Activated CD8-positive, alpha-beta memory T cell treated with anti-CD3 and anti-CD28 coated beads, Interleukin-2, amount 50 U/mL, for 1 hour (primary cell): ENCODE data around the gene ZNF132.
"Not testable (repeated sequence)": the region's sequence is repeated elsewhere in the genome, so short reads cannot be mapped to it uniquely, and the experiment has no call there.

ENCODE experiments used
- DNase-seq: peaks from one replicate; pipeline ENCODE4 v3.0.0-alpha.2; 2020; ENCODE audit errors: extremely low read depth

ZNF132 gene

GRCh38 chr19:58439576-58440554, at the start of gene ZNF132:
ZNF132 (minus strand) TSS chr19:58440153; CDS start chr19:58439821, 332 bp downstream.
- peak; percentile 92 for DNase-seq

DNA sequence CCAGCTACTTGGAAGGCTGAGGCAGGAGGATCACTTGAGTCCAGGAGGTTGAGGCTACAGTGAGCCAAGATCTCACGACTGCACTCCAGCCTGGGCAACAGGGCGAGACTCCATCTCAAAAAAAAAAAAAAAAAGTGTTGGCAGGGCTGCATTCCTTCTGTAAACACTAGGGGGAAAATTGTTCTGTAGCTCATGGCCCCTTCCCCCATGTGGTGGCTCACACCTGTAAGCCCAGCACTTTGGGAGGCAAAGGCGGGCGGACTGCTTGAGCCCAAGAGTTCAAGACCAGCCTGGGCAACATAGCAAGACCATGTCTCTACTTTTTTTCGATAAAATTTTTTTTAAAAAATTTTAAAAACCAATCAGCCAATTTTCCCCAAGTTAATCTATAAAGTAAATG, 44.4 kb upstream of the ZNF132 start:
- not testable (repeated sequence) for DNase-seq

DNA sequence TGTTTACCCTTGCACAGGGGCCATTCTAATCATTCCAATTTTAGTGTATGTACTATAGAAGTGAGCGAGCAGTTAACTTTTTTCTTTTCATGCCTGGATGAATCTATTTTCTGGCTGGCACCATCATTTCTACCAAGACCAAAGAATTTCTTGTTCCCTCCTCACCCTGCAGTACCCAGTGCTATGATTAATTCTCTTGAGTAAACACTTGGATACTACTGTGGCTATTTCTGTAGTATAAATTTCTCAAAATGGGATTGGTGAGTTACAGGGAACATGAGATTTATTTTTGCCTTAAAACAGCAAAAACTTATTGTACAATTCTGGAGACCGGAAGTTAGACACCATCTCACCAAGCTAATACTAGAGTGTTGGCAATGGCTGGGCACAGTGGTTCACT, 43.8 kb upstream of the ZNF132 start:
- DNase-seq, result no peak

GRCh38 chr19:58482372-58482771, 42.4 kb upstream of the ZNF132 start:
- no peak for DNase-seq

GRCh38 chr19:58480831-58481230, 40.9 kb upstream of the ZNF132 start:
- no peak for DNase-seq

- no peak for DNase-seq
These were observed 40.5 kb upstream of the ZNF132 start for GRCh38 chr19:58480481-58480830.

- no peak for DNase-seq
These were observed 40.0 kb upstream of the ZNF132 start for GRCh38 chr19:58479736-58480480.

- no peak for DNase-seq
These were observed 39.4 kb upstream of the ZNF132 start for GRCh38 chr19:58479303-58479702.

GRCh38 chr19:58477871-58478270, 37.9 kb upstream of the ZNF132 start:
- no peak for DNase-seq

GRCh38 chr19:58477130-58477529, 37.2 kb upstream of the ZNF132 start:
- no peak for DNase-seq

DNA sequence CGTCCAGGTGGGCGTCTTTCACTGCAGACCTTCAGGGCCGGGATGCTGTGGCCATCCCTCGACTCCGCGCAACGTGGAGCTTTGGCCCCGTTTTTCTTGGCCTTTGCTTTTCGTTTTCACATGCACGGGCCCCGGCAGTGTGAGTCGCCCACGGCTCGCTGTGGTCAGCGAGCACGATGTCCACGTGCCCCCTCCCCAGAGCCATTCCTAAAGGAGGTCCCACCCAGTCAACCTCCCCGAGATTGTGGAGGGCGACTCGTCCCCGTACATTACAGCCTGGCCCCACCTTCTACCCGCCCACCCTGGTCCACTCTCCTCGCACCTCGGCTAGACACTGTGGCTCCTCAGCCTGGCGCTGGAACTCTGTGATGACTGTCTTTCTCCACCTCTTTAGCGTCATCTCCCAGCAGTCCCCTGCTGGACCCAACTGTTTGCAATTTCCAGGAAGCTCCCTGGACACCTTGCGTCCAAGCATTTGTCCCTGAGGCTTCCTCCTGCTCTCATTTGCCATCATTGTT, 36.6 kb upstream of the ZNF132 start:
- no peak for DNase-seq

DNA sequence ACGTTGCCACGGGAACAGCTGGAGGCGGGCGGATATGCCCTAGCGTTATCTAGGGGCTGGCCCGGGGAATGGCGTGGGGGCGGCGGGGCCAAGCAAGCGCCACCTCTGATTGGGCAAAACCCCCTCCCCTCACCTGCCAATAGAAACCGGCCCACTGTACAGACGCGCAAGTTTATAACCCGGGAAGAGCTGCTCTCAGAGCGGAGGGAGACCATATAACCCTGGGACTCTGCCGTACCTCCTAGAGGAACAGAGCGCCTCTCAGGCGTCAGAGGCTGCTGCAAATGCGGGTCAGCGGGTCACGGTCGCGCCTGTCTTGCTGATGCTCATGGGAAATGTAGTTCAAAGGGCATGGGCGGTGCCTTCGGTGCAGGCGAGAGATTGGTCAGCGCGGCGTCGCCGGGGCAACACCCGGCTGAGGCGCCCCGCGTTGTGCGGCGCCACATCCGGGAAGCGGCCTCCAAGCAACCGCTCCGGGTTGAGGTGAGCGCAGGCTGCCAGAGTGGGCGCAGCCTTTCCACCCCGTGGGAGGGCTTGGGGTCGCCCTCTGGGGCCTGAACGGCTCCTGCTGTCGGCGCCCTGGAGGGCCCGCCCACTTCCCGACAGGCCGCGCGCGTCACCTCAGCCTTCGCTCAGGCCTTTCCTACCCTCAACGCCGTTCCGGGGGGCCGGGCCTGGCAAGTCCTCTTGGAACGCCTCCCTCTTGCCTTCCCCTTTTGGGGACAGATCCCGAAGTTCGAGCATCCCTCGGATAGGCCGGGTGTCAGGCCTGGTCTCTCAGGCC, 36.0 kb upstream of the ZNF132 start, which contains the start of gene ZNF446:
Gene ZNF446 (plus strand): TSS at position 639 of the 784 bp plus-strand sequence. CDS start 867 bp downstream, outside the sequence.
- peak; percentile 91 for DNase-seq

DNA sequence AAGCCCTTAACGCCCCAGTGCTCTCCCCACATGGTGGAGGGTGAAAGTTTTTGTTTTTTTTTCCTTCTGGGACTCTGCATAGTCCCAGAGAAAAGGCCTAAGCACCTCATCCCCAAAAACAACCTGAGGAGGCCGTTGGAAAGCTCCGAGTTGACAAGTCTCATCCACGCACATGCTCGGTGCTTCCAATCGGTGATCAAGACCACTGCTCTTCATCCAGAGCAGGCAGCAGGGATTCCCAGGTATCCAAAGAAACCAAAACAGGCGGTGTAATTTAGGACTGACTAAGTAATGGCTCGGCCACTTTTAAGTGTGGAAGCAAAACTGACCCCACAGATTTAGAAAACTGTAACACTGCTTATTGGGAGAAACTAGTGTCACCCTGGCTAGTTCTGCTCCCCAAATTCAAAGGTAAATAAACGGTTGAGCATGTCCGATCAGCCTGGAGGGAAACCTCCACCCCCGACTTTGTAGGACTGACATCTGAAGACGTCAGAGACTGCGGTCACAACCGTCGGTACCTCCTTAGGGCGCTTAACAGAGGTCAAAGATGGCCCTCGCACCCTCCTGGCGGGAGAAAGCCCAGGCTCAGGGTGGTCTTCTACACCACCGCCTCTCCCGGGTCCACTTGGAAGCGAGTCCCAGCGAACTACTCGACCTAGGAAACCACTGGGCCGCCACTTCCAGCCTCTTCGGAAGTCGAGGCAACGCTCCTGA, 35.2 kb upstream of the ZNF132 start:
- no peak for DNase-seq

- DNase-seq, result no peak
These were observed 34.5 kb upstream of the ZNF132 start for GRCh38 chr19:58474291-58474996.

DNA sequence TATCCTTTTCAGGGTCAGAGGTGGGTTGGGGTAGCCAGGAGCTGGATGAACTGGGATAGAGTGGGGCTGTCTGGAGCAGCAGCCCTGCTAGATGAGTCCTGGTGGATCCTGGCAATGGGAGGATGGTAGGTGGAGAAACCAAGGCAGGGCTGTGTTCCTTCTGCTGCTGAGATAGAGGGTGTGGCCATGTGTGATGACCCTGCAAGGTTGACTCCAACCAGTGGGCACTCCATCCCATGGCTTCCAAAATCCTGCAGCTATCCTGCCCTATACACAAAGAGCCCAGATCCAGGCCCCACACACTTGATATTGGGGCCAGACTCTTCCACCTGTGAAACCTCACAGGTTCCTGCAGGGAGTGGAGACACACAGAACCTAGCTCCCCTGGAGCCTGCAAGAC, 33.8 kb upstream of the ZNF132 start:
- DNase-seq, result no peak

DNA sequence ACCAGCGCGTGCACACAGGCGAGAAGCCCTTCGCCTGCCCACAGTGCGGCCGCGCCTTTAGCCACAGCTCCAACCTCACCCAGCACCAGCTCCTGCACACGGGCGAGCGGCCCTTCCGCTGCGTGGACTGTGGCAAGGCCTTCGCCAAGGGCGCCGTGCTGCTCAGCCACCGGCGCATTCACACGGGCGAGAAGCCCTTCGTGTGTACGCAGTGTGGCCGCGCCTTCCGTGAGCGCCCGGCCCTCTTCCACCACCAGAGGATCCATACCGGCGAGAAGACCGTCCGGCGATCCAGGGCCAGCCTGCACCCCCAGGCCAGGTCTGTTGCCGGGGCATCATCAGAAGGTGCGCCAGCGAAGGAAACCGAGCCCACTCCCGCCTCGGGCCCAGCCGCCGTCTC, 31.8 kb upstream of the ZNF132 start:
- no peak for DNase-seq

DNA sequence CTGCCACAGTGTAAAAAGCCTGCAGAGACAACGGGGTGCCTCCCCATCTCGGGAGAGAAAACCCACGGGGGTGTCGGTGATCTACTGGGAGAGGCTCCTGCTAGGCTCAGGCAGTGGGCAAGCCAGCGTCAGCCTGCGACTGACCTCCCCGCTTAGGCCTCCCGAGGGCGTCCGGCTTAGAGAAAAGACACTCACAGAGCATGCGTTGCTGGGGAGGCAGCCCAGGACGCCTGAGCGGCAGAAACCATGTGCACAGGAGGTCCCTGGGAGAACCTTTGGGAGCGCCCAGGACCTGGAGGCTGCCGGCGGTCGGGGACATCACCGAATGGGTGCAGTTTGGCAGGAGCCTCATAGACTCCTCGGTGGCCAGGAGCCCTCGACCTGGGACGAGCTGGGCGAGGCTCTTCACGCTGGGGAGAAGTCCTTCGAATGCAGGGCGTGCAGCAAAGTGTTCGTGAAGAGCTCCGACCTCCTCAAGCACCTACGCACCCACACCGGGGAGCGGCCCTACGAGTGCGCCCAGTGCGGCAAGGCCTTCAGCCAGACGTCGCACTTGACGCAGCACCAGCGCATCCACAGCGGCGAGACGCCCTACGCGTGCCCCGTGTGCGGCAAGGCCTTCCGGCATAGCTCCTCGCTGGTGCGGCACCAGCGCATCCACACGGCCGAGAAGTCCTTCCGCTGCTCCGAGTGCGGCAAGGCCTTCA, 31.0 kb upstream of the ZNF132 start:
- DNase-seq, result not testable (repeated sequence)

- no peak for DNase-seq
These were observed 29.5 kb upstream of the ZNF132 start for GRCh38 chr19:58469241-58470013.
